ENCODE results near the gene IFNL2.
A peak's percentile ranks its signal among the peaks of the same experiment; 100 is the strongest.
"Not testable (repeated sequence)": the region's sequence is repeated elsewhere in the genome, so short reads cannot be mapped to it uniquely, and the experiment has no call there.

Gene IFNL2

DNA sequence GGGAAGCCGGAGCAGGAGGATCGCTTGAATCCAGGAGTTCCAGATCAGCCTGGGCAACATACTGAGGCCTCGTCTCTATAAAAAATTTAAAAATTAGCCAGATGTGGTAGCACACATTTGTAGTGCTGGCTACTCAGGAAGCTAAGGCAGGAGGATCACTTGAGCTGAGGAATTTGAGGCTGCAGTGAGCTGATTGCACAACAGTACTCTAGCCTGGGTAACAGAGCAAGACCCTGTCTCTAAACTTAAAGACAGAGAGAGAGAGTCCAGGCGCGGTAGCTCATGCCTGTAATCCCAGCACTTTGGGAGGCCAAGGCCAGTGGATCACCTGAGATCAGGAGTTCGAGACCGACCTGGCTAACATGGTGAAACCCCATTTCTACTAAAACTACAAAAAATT is 27.8 kb upstream of the IFNL2 start:
- no peaks in the 10 kb centered on the region for H3K27me3 ChIP-seq (ENCODE audit: insufficient read depth, low read length, poor library complexity)
- no peak for DNase-seq
- H2AK5ac ChIP-seq (ENCODE audit: low read length): no peak overlapping the region
- H2BK5ac ChIP-seq (ENCODE audit: low read length): no peak overlapping the region
- no peak overlapping the region for H3K4me3 ChIP-seq (ENCODE audit: low read length)
- no peak overlapping the region for H3K18ac ChIP-seq (ENCODE audit: low read length)
- H4K5ac ChIP-seq (ENCODE audit: low read length): no peak overlapping the region
- H3K56ac ChIP-seq (ENCODE audit: low read length): no peak overlapping the region
- H2BK15ac ChIP-seq (replicated peaks; ENCODE audit: low read depth): no peak overlapping the region
- no peak overlapping the region for H3K4ac ChIP-seq (ENCODE audit: low read depth, low read length)
- H3K23ac ChIP-seq (ENCODE audit: low read length): no peak overlapping the region
- no peaks in the 10 kb centered on the region for H3K79me2 ChIP-seq (ENCODE audit: control insufficient read depth, insufficient read depth, low read length)
- H3K4me1 ChIP-seq (ENCODE audit: control insufficient read depth, low read depth, low read length): no peaks in the 10 kb centered on the region
- no peaks in the 10 kb centered on the region for H3K79me1 ChIP-seq (ENCODE audit: low read length)
- H3K27ac ChIP-seq (ENCODE audit: low read depth, low read length): no peak overlapping the region
- H3K4me2 ChIP-seq (ENCODE audit: low read length): no peak overlapping the region
- no peak overlapping the region for H4K8ac ChIP-seq (ENCODE audit: low read depth, low read length)
- H2BK120ac ChIP-seq (ENCODE audit: low read depth, low read length): no peak overlapping the region
- no CpG with 5 or more reads among the region's 7 CpGs for WGBS (ENCODE audit: extremely low coverage, insufficient coverage, low lambda C conversion rate)
- no peaks in the 10 kb centered on the region for H3K36me3 ChIP-seq (ENCODE audit: control insufficient read depth, insufficient read depth, low read length)
- no peak overlapping the region for H3K9ac ChIP-seq (ENCODE audit: low read length)

DNA sequence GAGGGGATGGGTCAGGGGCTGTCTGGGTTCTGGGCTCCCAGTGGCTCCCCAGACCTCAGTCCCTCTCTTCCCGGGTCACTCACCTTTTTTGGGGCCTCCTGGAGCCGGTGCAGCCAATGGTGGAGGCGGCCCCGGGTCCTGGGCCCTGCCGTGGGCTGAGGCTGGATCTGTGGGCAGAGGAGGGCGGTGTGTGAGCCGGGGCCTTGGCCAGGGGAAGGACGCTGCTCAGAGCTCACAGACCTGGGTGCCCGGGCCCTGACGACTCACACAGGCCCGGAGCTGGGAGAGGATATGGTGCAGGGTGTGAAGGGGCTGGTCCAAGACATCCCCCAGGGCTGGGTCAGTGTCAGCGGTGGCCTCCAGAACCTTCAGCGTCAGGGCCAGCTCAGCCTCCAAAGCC is 24.5 kb upstream of the IFNL2 start:
- WGBS (ENCODE audit: extremely low coverage, insufficient coverage, low lambda C conversion rate): no CpG with 5 or more reads among the region's 13 CpGs
- H2BK15ac ChIP-seq (replicated peaks; ENCODE audit: low read depth); H3K36me3 ChIP-seq (ENCODE audit: control insufficient read depth, insufficient read depth, low read length); H3K4me1 ChIP-seq (ENCODE audit: control insufficient read depth, low read depth, low read length); H2AK5ac ChIP-seq (ENCODE audit: low read length); H3K18ac ChIP-seq (ENCODE audit: low read length); H3K27ac ChIP-seq (ENCODE audit: low read depth, low read length); H4K8ac ChIP-seq (ENCODE audit: low read depth, low read length); H3K9ac ChIP-seq (ENCODE audit: low read length); H3K4me2 ChIP-seq (ENCODE audit: low read length); DNase-seq; H3K79me2 ChIP-seq (ENCODE audit: control insufficient read depth, insufficient read depth, low read length); H3K23ac ChIP-seq (ENCODE audit: low read length); H4K5ac ChIP-seq (ENCODE audit: low read length); H3K4ac ChIP-seq (ENCODE audit: low read depth, low read length); H2BK120ac ChIP-seq (ENCODE audit: low read depth, low read length); H3K56ac ChIP-seq (ENCODE audit: low read length); H3K4me3 ChIP-seq (ENCODE audit: low read length); H3K79me1 ChIP-seq (ENCODE audit: low read length); H2BK5ac ChIP-seq (ENCODE audit: low read length): not testable (repeated sequence)
- H3K27me3 ChIP-seq (ENCODE audit: insufficient read depth, low read length, poor library complexity): peaks cover 16% of the 10 kb centered on the region

DNA sequence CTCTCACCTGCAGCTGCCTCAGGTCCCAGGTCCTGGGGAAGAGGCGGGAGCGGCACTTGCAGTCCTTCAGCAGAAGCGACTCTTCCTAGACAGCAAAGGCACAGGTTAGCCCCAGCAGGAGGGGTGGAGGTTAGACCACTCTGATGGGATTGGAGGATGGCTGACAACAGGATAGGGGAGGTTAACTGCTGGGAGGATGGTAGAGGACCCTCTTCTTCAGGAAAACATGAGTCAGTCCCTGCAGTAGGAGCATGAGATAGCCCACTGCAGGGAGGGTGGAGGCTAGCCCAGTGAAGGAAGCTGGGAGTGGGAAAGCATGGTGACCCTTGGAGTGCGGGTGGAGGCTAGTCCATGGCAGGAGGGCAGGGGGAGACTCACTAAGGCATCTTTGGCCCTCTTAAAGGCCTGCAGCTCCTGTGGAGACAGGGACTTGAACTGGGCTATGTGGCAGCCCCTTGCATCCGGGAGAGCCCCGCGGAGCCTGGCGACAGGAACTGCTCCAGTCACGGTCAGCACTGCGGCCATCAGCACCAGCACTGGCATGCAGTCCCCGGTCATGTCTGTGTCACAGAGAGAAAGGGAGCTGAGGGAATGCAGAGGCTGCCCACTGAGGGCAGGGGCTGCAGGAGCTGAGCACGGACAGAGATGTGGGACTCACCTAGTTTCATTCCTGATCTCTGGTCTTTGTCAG is 23.6 kb upstream of the IFNL2 start, which contains the start of gene IFNL3:
Gene IFNL3 (minus strand): TSS at position 597 of the 691 bp plus-strand sequence. CDS start 39 bp downstream, at position 558.
- not testable (repeated sequence) for H2BK120ac ChIP-seq (ENCODE audit: low read depth, low read length); H3K4me3 ChIP-seq (ENCODE audit: low read length); H3K18ac ChIP-seq (ENCODE audit: low read length); DNase-seq; H3K79me1 ChIP-seq (ENCODE audit: low read length); H3K23ac ChIP-seq (ENCODE audit: low read length); H3K4me1 ChIP-seq (ENCODE audit: control insufficient read depth, low read depth, low read length); H2BK5ac ChIP-seq (ENCODE audit: low read length); H4K5ac ChIP-seq (ENCODE audit: low read length); H3K79me2 ChIP-seq (ENCODE audit: control insufficient read depth, insufficient read depth, low read length); H4K8ac ChIP-seq (ENCODE audit: low read depth, low read length); H3K9ac ChIP-seq (ENCODE audit: low read length); H2BK15ac ChIP-seq (replicated peaks; ENCODE audit: low read depth); H3K36me3 ChIP-seq (ENCODE audit: control insufficient read depth, insufficient read depth, low read length); H2AK5ac ChIP-seq (ENCODE audit: low read length); H3K4ac ChIP-seq (ENCODE audit: low read depth, low read length); H3K27ac ChIP-seq (ENCODE audit: low read depth, low read length); H3K56ac ChIP-seq (ENCODE audit: low read length); H3K4me2 ChIP-seq (ENCODE audit: low read length)
- no CpG with 5 or more reads among the region's 12 CpGs for WGBS (ENCODE audit: extremely low coverage, insufficient coverage, low lambda C conversion rate)
- H3K27me3 ChIP-seq (ENCODE audit: insufficient read depth, low read length, poor library complexity): peaks cover 23% of the 10 kb centered on the region

DNA sequence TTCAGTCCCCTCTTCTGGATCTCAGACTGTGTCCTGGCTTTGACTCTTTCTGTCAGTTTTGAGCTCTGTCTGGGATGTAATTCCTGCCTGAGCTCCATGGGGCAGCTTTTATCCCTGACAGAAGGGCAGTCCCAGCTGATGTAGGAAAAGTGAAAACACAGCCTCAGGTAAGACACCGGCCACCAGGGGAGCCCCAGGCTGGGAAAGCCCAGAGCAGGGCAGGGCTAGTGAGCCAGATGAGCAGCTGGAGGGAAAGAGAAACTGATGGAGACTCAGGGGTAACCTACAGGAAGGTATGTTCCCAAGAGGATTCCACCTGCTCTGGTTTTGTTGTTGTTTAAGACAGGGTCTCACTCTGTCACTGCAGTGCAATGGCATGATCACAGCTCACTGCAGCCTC is 23.0 kb upstream of the IFNL2 start:
- no CpG with 5 or more reads among the region's 1 CpG for WGBS (ENCODE audit: extremely low coverage, insufficient coverage, low lambda C conversion rate)

DNA sequence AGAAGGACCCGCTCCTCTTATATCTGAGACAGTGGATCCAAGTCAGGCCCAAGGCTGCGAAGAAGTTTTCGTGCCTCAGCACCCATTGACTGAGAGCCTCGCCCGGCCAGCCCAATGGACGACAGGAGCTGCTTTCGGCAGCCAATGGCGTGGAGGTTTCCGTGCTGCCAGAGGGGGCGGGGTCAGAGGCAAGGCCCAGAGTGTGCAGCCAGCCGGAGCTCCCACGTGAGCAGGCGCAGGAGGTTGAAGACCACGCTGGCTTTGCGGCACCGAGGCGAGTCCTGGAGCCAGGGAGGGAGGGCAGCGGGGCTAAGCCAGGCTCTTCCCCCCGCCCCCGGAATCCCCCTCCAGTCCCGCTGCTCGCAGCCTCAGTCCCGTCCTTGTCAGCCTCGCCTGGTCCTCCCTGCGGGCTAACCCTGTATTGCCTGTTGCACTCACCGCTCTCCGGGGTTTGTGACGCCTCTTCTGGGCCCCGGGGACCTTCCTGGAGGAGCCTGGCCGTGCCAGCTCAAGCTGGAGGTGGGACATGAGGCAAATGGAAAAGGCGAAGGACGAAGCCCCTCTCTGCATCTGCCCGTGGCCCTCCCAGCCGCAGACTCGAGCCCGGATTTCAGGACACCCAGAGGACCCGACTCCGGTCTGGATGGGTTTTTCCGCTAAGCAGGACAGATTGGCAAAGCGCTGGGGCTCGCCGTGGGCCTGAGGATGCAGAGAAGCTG is 21.1 kb upstream of the IFNL2 start:
- H2BK15ac ChIP-seq (replicated peaks; ENCODE audit: low read depth): no peak overlapping the region
- H3K79me2 ChIP-seq (ENCODE audit: control insufficient read depth, insufficient read depth, low read length): no peaks in the 10 kb centered on the region
- H2AK5ac ChIP-seq (ENCODE audit: low read length): no peak overlapping the region
- no peaks in the 10 kb centered on the region for H3K79me1 ChIP-seq (ENCODE audit: low read length)
- H3K4ac ChIP-seq (ENCODE audit: low read depth, low read length): no peak overlapping the region
- H3K4me1 ChIP-seq (ENCODE audit: control insufficient read depth, low read depth, low read length): no peaks in the 10 kb centered on the region
- H3K27me3 ChIP-seq (ENCODE audit: insufficient read depth, low read length, poor library complexity): peaks cover 27% of the 10 kb centered on the region
- no peak overlapping the region for H3K4me2 ChIP-seq (ENCODE audit: low read length)
- no peak overlapping the region for H2BK120ac ChIP-seq (ENCODE audit: low read depth, low read length)
- H3K9ac ChIP-seq (ENCODE audit: low read length): no peak overlapping the region
- no CpG with 5 or more reads among the region's 42 CpGs for WGBS (ENCODE audit: extremely low coverage, insufficient coverage, low lambda C conversion rate)
- H3K18ac ChIP-seq (ENCODE audit: low read length): no peak overlapping the region
- no peak overlapping the region for H3K23ac ChIP-seq (ENCODE audit: low read length)
- H3K4me3 ChIP-seq (ENCODE audit: low read length): no peak overlapping the region
- no peak overlapping the region for H3K27ac ChIP-seq (ENCODE audit: low read depth, low read length)
- no peak overlapping the region for H2BK5ac ChIP-seq (ENCODE audit: low read length)
- H3K36me3 ChIP-seq (ENCODE audit: control insufficient read depth, insufficient read depth, low read length): no peaks in the 10 kb centered on the region
- H4K5ac ChIP-seq (ENCODE audit: low read length): no peak overlapping the region
- H3K56ac ChIP-seq (ENCODE audit: low read length): no peak overlapping the region
- no peak overlapping the region for H4K8ac ChIP-seq (ENCODE audit: low read depth, low read length)
- peak; percentile 64 for DNase-seq

More for the DNA sequence above, 23.0 kb upstream of the IFNL2 start:
- H3K36me3 ChIP-seq (ENCODE audit: control insufficient read depth, insufficient read depth, low read length); H3K4me1 ChIP-seq (ENCODE audit: control insufficient read depth, low read depth, low read length); H3K79me1 ChIP-seq (ENCODE audit: low read length); H2BK15ac ChIP-seq (replicated peaks; ENCODE audit: low read depth); H3K56ac ChIP-seq (ENCODE audit: low read length); H3K27ac ChIP-seq (ENCODE audit: low read depth, low read length); H4K8ac ChIP-seq (ENCODE audit: low read depth, low read length); H3K79me2 ChIP-seq (ENCODE audit: control insufficient read depth, insufficient read depth, low read length); H2BK5ac ChIP-seq (ENCODE audit: low read length); H3K4me2 ChIP-seq (ENCODE audit: low read length); H3K4me3 ChIP-seq (ENCODE audit: low read length); H3K4ac ChIP-seq (ENCODE audit: low read depth, low read length); H3K18ac ChIP-seq (ENCODE audit: low read length); H2AK5ac ChIP-seq (ENCODE audit: low read length); H3K9ac ChIP-seq (ENCODE audit: low read length); H2BK120ac ChIP-seq (ENCODE audit: low read depth, low read length); DNase-seq; H3K23ac ChIP-seq (ENCODE audit: low read length); H4K5ac ChIP-seq (ENCODE audit: low read length): not testable (repeated sequence)
- peaks cover 26% of the 10 kb centered on the region for H3K27me3 ChIP-seq (ENCODE audit: insufficient read depth, low read length, poor library complexity)

All from mesendoderm (in vitro differentiated cells).